SK-N-SH (cell line): Measurements from ENCODE around the gene IPO4. TPM values are rescaled to one million over a fixed set of nuclear protein-coding genes. Genes with fewer than 3 reads are reported as not detected.

Experiments
- CTCF ChIA-PET: fragments of 300-600, 350-600 bp; formaldehyde crosslinking; extraction: SDS; loops from one replicate; lab custom pipeline; 2021; lab: Yijun Ruan, JAX
- POLR2A ChIA-PET: fragments of 350-600 bp; sonication (Branson Sonifier 250); formaldehyde crosslinking; extraction: SDS; loops from one replicate; lab custom pipeline; 2020; ENCODE audit warnings: antibody characterized with exemption, inconsistent platforms; lab: Yijun Ruan, JAX
- DNase-seq: peaks from one replicate; pipeline ENCODE4 v3.0.0; 2012
- H2AFZ ChIP-seq: fragments of 200-600 bp; sonication (generic); 2 replicates; pipeline ENCODE4 v1.8.1; 2016; ENCODE audit warnings: antibody characterized with exemption, mild to moderate bottlenecking, low read depth
- H3F3A ChIP-seq: fragments of 200-600 bp; sonication (generic); replicated peaks from 2 replicates; pipeline ENCODE3; 2016; ENCODE audit warnings: antibody characterized with exemption, mild to moderate bottlenecking; ENCODE audit not compliant: insufficient read depth
- H3K27ac ChIP-seq, 2 experiments: fragments of 200-500 bp in 1 of 2; fragments of 200-600 bp in 1 of 2; sonication (Bioruptor generic) in 1 of 2; sonication (generic), shearing (Covaris generic) in 1 of 2; 2 replicates each; pipeline versions ENCODE4 v1.5.1 to v1.6.1; 2014 to 2016; ENCODE audit warnings: low read depth in 2 of 2, inconsistent platforms in 1 of 2, low read length in 1 of 2, mild to moderate bottlenecking in 1 of 2, mixed read lengths in 1 of 2
- H3K27me3 ChIP-seq: fragments of 200-600 bp; sonication (generic), shearing (Covaris generic); 2 replicates; pipeline ENCODE4 v1.6.1; 2016; ENCODE audit warnings: mixed run types; ENCODE audit not compliant: insufficient read depth
- H3K36me3 ChIP-seq, 2 experiments: fragments of 200-500 bp in 1 of 2; fragments of 200-600 bp in 1 of 2; sonication (Bioruptor generic) in 1 of 2; sonication (generic) in 1 of 2; replicated peaks in 1 of 2; 2 replicates each; pipeline versions ENCODE3 to v1.5.1; 2014 to 2016; ENCODE audit warnings: low read length in 1 of 2, mild to moderate bottlenecking in 1 of 2; ENCODE audit not compliant: insufficient read depth in 2 of 2, control insufficient read depth in 1 of 2
- H3K4me1 ChIP-seq, 2 experiments: fragments of 200-500 bp in 1 of 2; fragments of 200-600 bp in 1 of 2; sonication (Bioruptor generic) in 1 of 2; sonication (generic), shearing (Covaris generic) in 1 of 2; 2 replicates each; pipeline versions ENCODE4 v1.5.1 to v1.6.1; 2014 to 2016; ENCODE audit warnings: low read depth in 1 of 2, low read length in 1 of 2, mixed run types in 1 of 2; ENCODE audit not compliant: insufficient read depth in 2 of 2, control insufficient read depth in 1 of 2
- H3K4me2 ChIP-seq: fragments of 200-600 bp; sonication (generic), shearing (Covaris generic); 2 replicates; pipeline ENCODE4 v1.6.1; 2017; ENCODE audit warnings: mixed run types
- H3K4me3 ChIP-seq, 2 experiments: fragments of 200-500 bp in 1 of 2; fragments of 200-600 bp in 1 of 2; sonication (Bioruptor generic) in 1 of 2; sonication (generic), shearing (Covaris generic) in 1 of 2; 2 replicates each; pipeline versions ENCODE4 v1.5.1 to v1.8.1; 2014 to 2016; ENCODE audit warnings: low read depth in 2 of 2, inconsistent platforms in 1 of 2, low read length in 1 of 2, mild to moderate bottlenecking in 1 of 2, mixed read lengths in 1 of 2, moderate library complexity in 1 of 2
- H3K79me2 ChIP-seq: fragments of 200-600 bp; sonication (generic); 2 replicates; pipeline ENCODE4 v1.8.1; 2017; ENCODE audit warnings: mild to moderate bottlenecking; ENCODE audit not compliant: insufficient read depth
- H3K9ac ChIP-seq: fragments of 200-600 bp; sonication (generic); 2 replicates; pipeline ENCODE4 v1.6.1; 2017; ENCODE audit warnings: mixed run types
- H3K9me2 ChIP-seq: fragments of 200-600 bp; sonication (generic); 2 replicates; pipeline ENCODE4 v1.6.1; 2017; ENCODE audit warnings: mixed run types
- H3K9me3 ChIP-seq: fragments of 200-600 bp; sonication (generic); 2 replicates; pipeline ENCODE4 v1.6.1; 2017; ENCODE audit warnings: mixed run types, mild to moderate bottlenecking, moderate library complexity
- H4K20me1 ChIP-seq: fragments of 200-600 bp; sonication (generic); 2 replicates; pipeline ENCODE4 v1.6.1; 2017; ENCODE audit warnings: mild to moderate bottlenecking, mixed run types; ENCODE audit not compliant: insufficient read depth
- CHD2 ChIP-seq: fragments of 150-350 bp; IDR thresholded peaks from 2 replicates; pipeline ENCODE4 v1.6.1; 2018; ENCODE audit warnings: low read length; ENCODE audit not compliant: partially characterized antibody
- ELF1 ChIP-seq: IDR thresholded peaks from 2 replicates; pipeline ENCODE4 v1.4.0; 2012
- EP300 ChIP-seq, 2 experiments: IDR thresholded peaks; 2 replicates each; pipeline versions ENCODE4 v1.4.0 to v1.6.1; 2012; ENCODE audit warnings: borderline replicate concordance in 1 of 2, low read depth in 1 of 2, low read length in 1 of 2
- FOXJ3 ChIP-seq: sonication (generic); formaldehyde crosslinking; IDR thresholded peaks from 2 replicates; pipeline ENCODE4 v1.5.1; 2020; ENCODE audit warnings: mild to moderate bottlenecking, missing genetic modification reagents
- FOXM1 ChIP-seq: IDR thresholded peaks from 2 replicates; pipeline ENCODE4 v1.4.0; 2012; ENCODE audit warnings: low read depth, mild to moderate bottlenecking
- GABPA ChIP-seq: IDR thresholded peaks from 2 replicates; pipeline ENCODE4 v1.4.0; 2012; ENCODE audit warnings: low read depth, mild to moderate bottlenecking
- GATA2 ChIP-seq: sonication (generic); formaldehyde crosslinking; IDR thresholded peaks from 2 replicates; pipeline ENCODE4 v1.5.0; 2020; ENCODE audit warnings: mild to moderate bottlenecking, missing genetic modification reagents
- MAX ChIP-seq: IDR thresholded peaks from 2 replicates; pipeline ENCODE4 v1.4.0; 2012; ENCODE audit warnings: low read depth
- MEF2A ChIP-seq: IDR thresholded peaks from 2 replicates; pipeline ENCODE4 v1.4.0; 2012; ENCODE audit warnings: low read depth, borderline replicate concordance
- NFIC ChIP-seq: IDR thresholded peaks from 2 replicates; pipeline ENCODE4 v1.4.0; 2012; ENCODE audit warnings: borderline replicate concordance
- NRF1 ChIP-seq: IDR thresholded peaks from 2 replicates; pipeline ENCODE4 v1.6.1; 2012; ENCODE audit warnings: low read depth, mild to moderate bottlenecking, low read length
- POLR2AphosphoS5 ChIP-seq: IDR thresholded peaks from 2 replicates; pipeline ENCODE4 v1.6.1; 2012; ENCODE audit warnings: low read depth, low read length
- RCOR1 ChIP-seq: fragments of 150-350 bp; IDR thresholded peaks from 2 replicates; pipeline ENCODE4 v1.6.1; 2017; ENCODE audit warnings: antibody characterized with exemption, low read length
- RFX5 ChIP-seq: IDR thresholded peaks from 2 replicates; pipeline ENCODE4 v1.6.1; 2012; ENCODE audit warnings: mild to moderate bottlenecking, improper control_type of control experiment, low read length
- RXRA ChIP-seq: IDR thresholded peaks from 2 replicates; pipeline ENCODE4 v1.4.0; 2012; ENCODE audit warnings: low read depth, mild to moderate bottlenecking, borderline replicate concordance
- SIN3A ChIP-seq: IDR thresholded peaks from 2 replicates; pipeline ENCODE4 v1.6.1; 2012; ENCODE audit warnings: low read depth, mild to moderate bottlenecking, low read length, moderate library complexity, borderline replicate concordance
- USF1 ChIP-seq: IDR thresholded peaks from 2 replicates; pipeline ENCODE4 v1.4.0; 2012; ENCODE audit warnings: low read depth, borderline replicate concordance
- YY1 ChIP-seq: IDR thresholded peaks from 2 replicates; pipeline ENCODE4 v1.4.0; 2012; ENCODE audit warnings: low read depth, mild to moderate bottlenecking
- WGBS: methylation state at CpG from one replicate; pipeline ENCODE4 v1.1.6; 2017; ENCODE audit warnings: low lambda C conversion rate; 5-methylcytosine and 5-hydroxymethylcytosine counted together
- polyA plus RNA-seq, 3 experiments: library from polyadenylated mRNA; depleted of rRNA; stranded (reverse); fragments of >200 nt; gene quantifications; 2 replicates each; pipeline ENCODE4 v1.2.3, GENCODE V29; 2012
- TF ChIP-seq, protein P1 (sequence below): fragments of 150-350 bp; IDR thresholded peaks from 2 replicates; pipeline ENCODE4 v1.6.1; 2016; ENCODE audit warnings: mild to moderate bottlenecking, low read depth, low read length
- TF ChIP-seq, protein P2 (sequence below): fragments of 150-350 bp; IDR thresholded peaks from 2 replicates; pipeline ENCODE4 v1.6.1; 2017; ENCODE audit warnings: antibody characterized with exemption, low read length, low read depth, borderline replicate concordance

IPO4 gene
- polyA plus RNA-seq, 1 of the 3 experiments (the other 2 are of a cell fraction): 61.3 TPM

GRCh38 chr14:24164518-24164991 lies 24.1 kb downstream of the IPO4 start:
- Histone ChIP-seq H3F3A (peaks cover 15% of the 10 kb centered on the region), H3K4me1 (peaks cover 4 to 22% of the 10 kb centered on the region in 2 experiments; a peak in 1 of 4 replicates), H3K4me3 (no peak overlapping the region), H3K27me3 (no peaks in the 10 kb centered on the region), H4K20me1 (peaks cover 4% of the 10 kb centered on the region; the same call in 1 of the 2 replicates), H3K27ac (no peak overlapping the region), H3K79me2 (peaks cover 23% of the 10 kb centered on the region), H3K4me2 (no peak overlapping the region), H3K36me3 (peaks cover 16 to 48% of the 10 kb centered on the region in 2 experiments), H3K9me2 (no peaks in the 10 kb centered on the region), H3K9me3 (no peaks in the 10 kb centered on the region), H3K9ac (no peak overlapping the region), H2AFZ (no peak overlapping the region)
- CTCF ChIA-PET: interaction anchor here (0.9 kb wide), 1 partner anchor 14 kb away, joined by 3 read pairs; no protein-coding TSS in a partner anchor
- POLR2A ChIA-PET: interaction anchor here (0.9 kb wide), 1 partner anchor 16 kb away, joined by 4 read pairs; no protein-coding TSS in a partner anchor
- WGBS: 92% methylated on average over 9 of the region's 14 CpGs
- DNase-seq: no peak
- TF ChIP-seq ELF1 (no peak), USF1 (no peak), EP300 (IDR thresholded peaks at IDR 0.05; ENCODE audit: borderline replicate concordance in 1 of 2, low read depth in 1 of 2, low read length in 1 of 2) (no peak), YY1 (no peak), RCOR1 (no peak), POLR2AphosphoS5 (no peak), RFX5 (no peak), NFIC (no peak), NRF1 (no peak), FOXM1 (no peak), CHD2 (no peak), FOXJ3 (CRISPR knock-in tag) (no peak), MAX (no peak), GATA2 (no peak), MEF2A (no peak), GABPA (no peak), RXRA (no peak), SIN3A (no peak)
- TF ChIP-seq, protein P1, sequence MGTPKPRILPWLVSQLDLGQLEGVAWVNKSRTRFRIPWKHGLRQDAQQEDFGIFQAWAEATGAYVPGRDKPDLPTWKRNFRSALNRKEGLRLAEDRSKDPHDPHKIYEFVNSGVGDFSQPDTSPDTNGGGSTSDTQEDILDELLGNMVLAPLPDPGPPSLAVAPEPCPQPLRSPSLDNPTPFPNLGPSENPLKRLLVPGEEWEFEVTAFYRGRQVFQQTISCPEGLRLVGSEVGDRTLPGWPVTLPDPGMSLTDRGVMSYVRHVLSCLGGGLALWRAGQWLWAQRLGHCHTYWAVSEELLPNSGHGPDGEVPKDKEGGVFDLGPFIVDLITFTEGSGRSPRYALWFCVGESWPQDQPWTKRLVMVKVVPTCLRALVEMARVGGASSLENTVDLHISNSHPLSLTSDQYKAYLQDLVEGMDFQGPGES: no peak
- TF ChIP-seq, protein P2, sequence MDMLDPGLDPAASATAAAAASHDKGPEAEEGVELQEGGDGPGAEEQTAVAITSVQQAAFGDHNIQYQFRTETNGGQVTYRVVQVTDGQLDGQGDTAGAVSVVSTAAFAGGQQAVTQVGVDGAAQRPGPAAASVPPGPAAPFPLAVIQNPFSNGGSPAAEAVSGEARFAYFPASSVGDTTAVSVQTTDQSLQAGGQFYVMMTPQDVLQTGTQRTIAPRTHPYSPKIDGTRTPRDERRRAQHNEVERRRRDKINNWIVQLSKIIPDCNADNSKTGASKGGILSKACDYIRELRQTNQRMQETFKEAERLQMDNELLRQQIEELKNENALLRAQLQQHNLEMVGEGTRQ: no peak
